SU-DHL-6 (cell line): ENCODE measurements around the gene NME3.

Experiments
- EZH2phosphoT487 ChIP-seq: fragments of 200-600 bp; sonication (generic), shearing (Covaris generic); conservative IDR thresholded peaks from 2 replicates; pipeline ENCODE4 v1.6.1; 2018; ENCODE audit warnings: mild to moderate bottlenecking, antibody characterized with exemption, low read length, moderate library complexity, mixed read lengths
- TF ChIP-seq, protein P1 (sequence below): fragments of 200-600 bp; sonication (generic); IDR thresholded peaks from one replicate; pipeline ENCODE4 v1.5.1; 2017; ENCODE audit warnings: antibody characterized with exemption, mild to moderate bottlenecking, low read length, moderate library complexity; ENCODE audit not compliant: insufficient read depth, poor library complexity, severe bottlenecking

DNA sequence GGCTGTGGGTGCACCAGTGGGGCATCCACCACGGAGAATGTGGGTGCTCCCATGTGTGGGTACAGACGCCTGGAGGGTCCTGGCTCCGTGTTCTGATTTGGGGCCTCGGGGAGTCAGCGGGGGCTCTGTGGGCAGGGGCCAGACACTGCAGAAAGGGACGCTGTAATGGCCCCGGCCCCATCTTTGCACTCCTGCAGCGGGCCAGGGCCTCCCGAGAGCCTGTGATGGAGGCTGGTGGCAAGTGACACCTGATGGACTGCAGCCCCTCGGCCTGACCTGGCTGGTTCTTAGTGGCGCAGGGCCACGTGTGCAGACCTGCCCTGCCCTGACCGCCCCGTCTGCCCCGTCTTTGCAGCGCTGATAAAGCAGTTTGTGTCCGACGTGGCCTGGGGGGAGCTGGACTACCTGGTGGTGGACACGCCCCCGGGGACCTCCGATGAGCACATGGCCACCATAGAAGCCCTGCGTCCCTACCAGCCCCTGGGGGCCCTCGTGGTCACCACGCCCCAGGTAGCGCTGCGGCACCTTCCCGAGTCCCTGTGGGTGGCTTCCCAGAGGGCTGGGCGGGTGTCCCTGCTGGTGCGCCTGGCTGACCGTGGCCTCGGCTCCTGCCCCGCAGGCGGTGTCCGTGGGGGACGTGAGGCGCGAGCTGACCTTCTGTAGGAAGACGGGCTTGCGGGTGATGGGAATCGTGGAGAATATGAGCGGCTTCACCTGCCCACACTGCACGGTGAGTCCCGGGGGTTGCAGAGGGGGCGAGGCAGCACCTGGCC lies 16.2 kb upstream of the NME3 start:
- TF ChIP-seq, protein P1, sequence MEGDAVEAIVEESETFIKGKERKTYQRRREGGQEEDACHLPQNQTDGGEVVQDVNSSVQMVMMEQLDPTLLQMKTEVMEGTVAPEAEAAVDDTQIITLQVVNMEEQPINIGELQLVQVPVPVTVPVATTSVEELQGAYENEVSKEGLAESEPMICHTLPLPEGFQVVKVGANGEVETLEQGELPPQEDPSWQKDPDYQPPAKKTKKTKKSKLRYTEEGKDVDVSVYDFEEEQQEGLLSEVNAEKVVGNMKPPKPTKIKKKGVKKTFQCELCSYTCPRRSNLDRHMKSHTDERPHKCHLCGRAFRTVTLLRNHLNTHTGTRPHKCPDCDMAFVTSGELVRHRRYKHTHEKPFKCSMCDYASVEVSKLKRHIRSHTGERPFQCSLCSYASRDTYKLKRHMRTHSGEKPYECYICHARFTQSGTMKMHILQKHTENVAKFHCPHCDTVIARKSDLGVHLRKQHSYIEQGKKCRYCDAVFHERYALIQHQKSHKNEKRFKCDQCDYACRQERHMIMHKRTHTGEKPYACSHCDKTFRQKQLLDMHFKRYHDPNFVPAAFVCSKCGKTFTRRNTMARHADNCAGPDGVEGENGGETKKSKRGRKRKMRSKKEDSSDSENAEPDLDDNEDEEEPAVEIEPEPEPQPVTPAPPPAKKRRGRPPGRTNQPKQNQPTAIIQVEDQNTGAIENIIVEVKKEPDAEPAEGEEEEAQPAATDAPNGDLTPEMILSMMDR = no peak
- no peak for TF ChIP-seq EZH2phosphoT487
